ENCODE data around the gene FOLR3.
"Not testable (repeated sequence)": the region's sequence is repeated elsewhere in the genome, so short reads cannot be mapped to it uniquely, and the experiment has no call there.

DNA sequence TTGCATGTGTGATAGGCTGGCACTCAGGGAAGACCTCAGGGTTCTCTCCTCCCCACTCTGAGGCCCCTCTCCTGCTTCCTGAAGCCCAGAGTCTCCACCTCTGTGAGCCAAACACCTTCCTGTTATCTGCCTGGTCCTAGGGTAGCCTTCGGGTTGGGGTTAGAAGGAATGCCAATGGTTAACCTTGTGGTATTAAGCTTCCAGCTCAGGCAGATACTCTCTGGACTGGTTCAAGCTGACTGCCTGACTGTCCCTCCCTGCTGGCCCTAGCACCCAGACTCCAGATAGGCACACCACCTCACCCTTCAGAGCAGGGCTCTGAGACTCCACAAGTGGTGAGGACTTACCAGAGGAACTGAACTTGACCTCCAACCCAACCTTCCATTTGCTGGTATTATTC is 7.0 kb downstream of the FOLR3 start:
- TF ChIP-seq YY1 (IDR thresholded peaks at IDR 0.05; ENCODE audit: insufficient read depth, insufficient read length); ZNF274 (IDR thresholded peaks at IDR 0.05; ENCODE audit: low read depth, low read length); SUZ12 (IDR thresholded peaks at IDR 0.05; ENCODE audit: extremely low read depth, insufficient read depth, insufficient read length): not testable (repeated sequence)

All from NT2/D1 (cell line).